GM18867 (cell line): ENCODE measurements around the gene BCL10.
A peak's percentile ranks its signal among the peaks of the same experiment; 100 is the strongest.

Source experiments
- ATAC-seq: cut with Tn5 transposase; IDR thresholded peaks from one replicate; pipeline ENCODE4 v1.9.1; 2021; ENCODE audit warnings: mild to moderate bottlenecking, moderate library complexity; ENCODE audit not compliant: unreplicated experiment

The BCL10 gene

GRCh38 chr1:85276215-85276977 lies at the start of gene BCL10:
TSS of gene BCL10 (minus strand) at chr1:85276632. CDS start at chr1:85276352, 280 bp downstream.
- ATAC-seq, result peak; percentile 96

DNA sequence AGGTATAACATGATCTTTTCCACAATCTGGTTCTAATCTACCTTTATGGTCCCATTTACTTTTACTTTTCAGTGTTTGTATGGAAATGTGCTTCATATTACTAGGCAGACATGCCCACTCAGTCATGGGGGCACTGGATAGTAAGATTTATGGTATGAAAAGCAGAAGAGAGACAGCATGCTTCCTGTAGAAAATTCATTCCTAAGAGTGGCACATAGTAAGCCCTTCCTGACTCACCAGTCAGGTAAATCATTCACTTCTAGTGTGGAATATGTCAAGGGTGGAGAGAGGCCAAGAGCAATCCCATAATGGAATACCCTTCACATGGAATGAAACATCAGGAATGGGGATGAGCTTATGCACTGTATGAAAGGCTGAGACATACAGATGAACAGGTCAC lies 49.5 kb upstream of the BCL10 start:
- no peak for ATAC-seq

- ATAC-seq, result no peak
Measured at GRCh38 chr1:85323770-85324169, 47.3 kb upstream of the BCL10 start.

DNA sequence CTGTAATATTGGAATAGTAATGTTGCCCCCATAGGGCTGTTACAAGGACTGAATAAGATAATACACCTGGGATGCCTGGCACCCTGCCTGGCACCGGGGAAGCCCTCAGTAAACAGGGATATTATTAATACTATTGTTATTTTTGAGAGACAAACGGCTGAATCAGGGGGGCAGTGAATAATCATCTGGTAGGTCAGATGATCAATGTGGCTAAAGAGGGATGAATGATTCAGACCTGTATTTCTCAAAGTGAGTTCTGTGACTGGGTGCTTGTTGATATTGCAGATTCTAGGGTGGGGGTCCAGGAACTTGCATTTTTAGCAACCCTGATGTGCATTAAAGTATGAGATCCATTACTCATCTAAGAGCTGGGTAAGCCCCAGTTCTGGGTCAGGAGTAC lies 46.2 kb upstream of the BCL10 start:
- ATAC-seq, result no peak

DNA sequence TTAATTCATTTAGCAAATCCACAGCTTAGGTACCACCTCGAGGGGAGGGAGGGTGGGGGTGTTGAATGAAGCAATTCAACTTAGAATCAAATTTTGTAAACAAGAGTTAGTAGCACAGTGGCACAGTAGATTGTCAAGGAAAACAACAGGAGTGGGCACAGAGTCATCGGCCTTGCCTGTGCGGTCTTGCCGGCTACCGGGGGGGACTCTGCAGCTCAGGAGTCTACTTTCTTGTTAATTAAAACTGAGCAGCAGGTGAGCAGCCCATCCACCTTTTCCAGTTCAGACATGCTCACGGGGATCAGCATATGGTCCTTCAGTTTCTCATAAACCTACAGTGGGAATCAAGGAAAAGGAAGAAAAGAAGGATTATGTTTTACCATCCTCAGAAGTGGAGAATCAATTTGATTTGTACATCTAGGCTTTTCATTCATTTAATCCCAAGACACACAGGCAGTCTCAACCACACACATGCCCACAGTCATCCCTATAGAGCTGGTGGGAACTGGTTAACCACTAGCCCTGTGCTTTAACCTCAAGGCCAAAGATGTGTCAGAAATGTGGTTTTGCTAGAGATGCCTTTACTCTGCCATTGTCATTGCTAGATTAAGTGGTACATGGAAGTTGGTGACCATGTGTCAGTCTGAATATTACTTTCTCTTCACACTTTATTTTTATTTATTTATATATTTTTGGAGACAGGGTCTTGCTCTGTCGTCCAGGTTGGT lies 45.0 kb upstream of the BCL10 start:
- peak; percentile 85 for ATAC-seq

- no peak for ATAC-seq
Measured at GRCh38 chr1:85320371-85321131, 44.1 kb upstream of the BCL10 start.

DNA sequence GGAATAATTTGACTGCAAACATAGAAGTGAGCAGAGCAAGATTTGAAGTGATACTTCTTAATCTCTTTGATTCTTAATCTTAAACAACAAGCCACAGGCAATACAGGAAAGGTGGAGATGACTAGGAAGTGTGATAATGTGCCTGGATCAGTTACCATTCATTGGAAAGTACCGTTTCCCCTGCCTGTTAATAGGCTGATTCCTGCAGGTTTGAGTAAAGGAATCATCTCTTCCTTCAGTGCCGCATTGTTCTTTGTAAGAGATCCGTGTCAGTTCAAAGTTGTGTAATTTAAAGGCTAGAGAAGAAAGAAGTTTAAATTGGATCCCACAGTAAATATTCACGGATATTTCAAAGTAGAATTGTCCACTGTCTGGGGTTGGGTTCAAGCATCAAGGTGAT lies 43.5 kb upstream of the BCL10 start:
- ATAC-seq, result no peak

- no peak for ATAC-seq
Measured at GRCh38 chr1:85319491-85319890, 43.1 kb upstream of the BCL10 start.

GRCh38 chr1:85318217-85318616 lies 41.8 kb upstream of the BCL10 start:
- no peak for ATAC-seq

GRCh38 chr1:85317560-85317959 lies 41.1 kb upstream of the BCL10 start:
- no peak for ATAC-seq

- ATAC-seq, result no peak
Measured at GRCh38 chr1:85316321-85316720, 39.9 kb upstream of the BCL10 start.

- ATAC-seq, result no peak
Measured at GRCh38 chr1:85315789-85316188, 39.4 kb upstream of the BCL10 start.

GRCh38 chr1:85314726-85315125 lies 38.3 kb upstream of the BCL10 start:
- ATAC-seq, result no peak

GRCh38 chr1:85313888-85314696 lies 37.7 kb upstream of the BCL10 start:
- no peak for ATAC-seq

DNA sequence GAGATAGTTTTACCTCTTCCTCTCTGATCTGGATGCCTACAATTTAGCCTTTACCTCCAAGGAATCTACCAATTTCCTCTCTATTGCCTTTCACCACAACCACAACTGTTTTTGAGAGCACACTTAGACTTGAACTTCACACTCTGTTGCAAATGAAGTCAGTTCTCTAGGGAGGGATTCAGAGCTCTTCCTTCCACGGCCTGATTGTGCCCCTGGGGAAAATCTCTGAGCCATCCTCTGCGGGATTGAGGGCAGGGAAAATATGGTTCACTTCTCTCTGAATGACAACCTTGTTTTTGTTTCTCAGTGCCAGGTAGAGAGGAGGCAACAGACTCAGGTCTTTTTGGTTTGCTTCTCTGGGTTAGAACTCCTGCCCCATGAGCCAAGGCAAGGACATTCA lies 35.4 kb upstream of the BCL10 start:
- no peak for ATAC-seq

- no peak for ATAC-seq
Measured at GRCh38 chr1:85308833-85309350, 32.5 kb upstream of the BCL10 start.

DNA sequence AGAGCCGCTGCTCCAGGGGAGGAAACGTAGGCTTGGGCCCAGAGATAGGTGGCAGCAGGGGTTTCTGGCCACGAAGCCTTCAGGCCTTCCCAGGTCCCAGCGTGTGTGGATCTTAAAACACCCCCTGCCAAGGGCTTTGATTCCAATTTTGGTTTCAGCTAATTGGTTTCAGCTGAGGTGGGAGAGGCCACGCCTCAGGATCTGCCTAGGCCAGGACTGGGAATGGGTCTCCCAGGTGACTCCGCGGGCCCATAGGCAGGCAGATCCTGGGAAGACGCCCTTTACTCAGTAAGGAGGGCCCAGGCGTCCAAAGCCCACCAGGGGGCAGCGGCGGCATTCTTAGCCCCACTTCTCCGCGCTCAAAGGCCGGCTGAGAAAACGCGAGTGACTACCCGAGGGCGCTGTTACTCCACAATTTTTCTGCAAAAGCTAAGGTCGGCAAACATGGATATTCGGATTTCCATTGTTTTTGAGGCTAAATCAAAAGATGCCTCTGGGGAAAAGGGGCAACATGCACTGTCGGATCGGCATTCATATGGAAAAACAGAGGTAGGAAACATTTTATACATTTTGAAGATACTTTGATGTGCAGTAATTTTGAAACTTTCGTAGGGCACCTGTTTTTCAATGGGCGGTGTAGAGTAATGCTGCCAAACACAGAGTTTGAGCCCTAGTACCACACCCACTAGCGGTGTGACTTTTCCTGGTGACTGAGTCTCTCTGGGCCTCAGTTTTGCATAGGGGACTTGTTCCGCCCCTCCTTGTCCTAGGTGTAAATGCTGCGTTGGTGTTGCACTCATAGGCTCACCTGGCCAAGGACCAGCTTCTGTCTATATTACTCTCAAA lies 31.8 kb upstream of the BCL10 start:
- peak; percentile 92 for ATAC-seq

GRCh38 chr1:85306236-85306635 lies 29.8 kb upstream of the BCL10 start:
- no peak for ATAC-seq

GRCh38 chr1:85303440-85304162 lies 27.2 kb upstream of the BCL10 start:
- ATAC-seq, result no peak
